B cell (primary cell): ENCODE data around the gene SCFD2. TPM values are rescaled to one million over a fixed set of nuclear protein-coding genes. Genes with fewer than 3 reads are reported as not detected.

Source experiments
- ATAC-seq: fragments of 200-7000 bp; cut with Tn5 transposase; one replicate; pipeline ENCODE4 v1.10.0; 2021; ENCODE audit warnings: low read depth, mild to moderate bottlenecking, moderate number of reproducible peaks, moderate library complexity
- CTCF ChIA-PET: fragments of 350-600 bp; sonication (Branson Sonifier 250); formaldehyde crosslinking; loops from one replicate; lab custom pipeline; 2021; ENCODE audit warnings: antibody characterized with exemption, inconsistent platforms; lab: Charles Lee
- POLR2A ChIA-PET: fragments of 350-600 bp; sonication (Branson Sonifier 250); formaldehyde crosslinking; loops from one replicate; lab custom pipeline; 2021; ENCODE audit warnings: antibody characterized with exemption; lab: Charles Lee
- DNase-seq: peaks from one replicate; pipeline ENCODE4 v3.0.0; 2013
- H2AFZ ChIP-seq: 2 replicates; pipeline ENCODE4 v1.6.1; 2012; ENCODE audit warnings: mild to moderate bottlenecking, low read depth, low read length; ENCODE audit not compliant: insufficient read depth, poor library complexity, severe bottlenecking
- H3K27ac ChIP-seq, 2 donors: 1 replicate in 1 of 2; 2 replicates in 1 of 2; pipeline ENCODE4 v1.5.1; 2012 to 2013; ENCODE audit warnings: low read length in 2 of 2, mild to moderate bottlenecking in 2 of 2, moderate library complexity in 1 of 2
- H3K27me3 ChIP-seq, 4 experiments: fragments of 200-600 bp in 1 of 4; sonication (generic) in 1 of 4; replicated peaks in 1 of 4; 1 replicate in 2 of 4; 2 replicates in 2 of 4; pipeline versions ENCODE4 v1.6.1 to v1.7.0; 2013 to 2016; ENCODE audit warnings: low read length in 3 of 4, mild to moderate bottlenecking in 2 of 4, mixed read lengths in 1 of 4, moderate library complexity in 1 of 4; ENCODE audit not compliant: insufficient read depth in 4 of 4, control insufficient read depth in 3 of 4; ENCODE audit errors: control extremely low read depth in 1 of 4
- H3K36me3 ChIP-seq, 2 experiments: replicated peaks in 1 of 2; 1 replicate in 1 of 2; 2 replicates in 1 of 2; pipeline versions ENCODE4 v1.6.1 to v1.7.1; 2013; ENCODE audit warnings: low read length in 1 of 2; ENCODE audit not compliant: insufficient read depth in 2 of 2, control insufficient read depth in 1 of 2; ENCODE audit errors: control extremely low read depth in 1 of 2, extremely low read depth in 1 of 2
- H3K4me1 ChIP-seq, 2 donors: fragments of 200-600 bp in 1 of 2; sonication (generic) in 1 of 2; 1 replicate in 1 of 2; 2 replicates in 1 of 2; pipeline versions ENCODE4 v1.5.1 to v1.6.1; 2013 to 2017; ENCODE audit warnings: low read length in 2 of 2; ENCODE audit not compliant: control insufficient read depth in 2 of 2, insufficient read depth in 2 of 2
- H3K4me2 ChIP-seq: replicated peaks from 2 replicates; pipeline ENCODE3; 2012; ENCODE audit warnings: mild to moderate bottlenecking, low read depth, low read length; ENCODE audit not compliant: poor library complexity, severe bottlenecking
- H3K4me3 ChIP-seq, 5 experiments: fragments of 200-600 bp in 1 of 5; sonication (generic) in 1 of 5; 1 replicate in 3 of 5; 2 replicates in 2 of 5; pipeline versions ENCODE4 v1.5.1 to v1.7.0; 2011 to 2016; ENCODE audit warnings: low read length in 4 of 5, mild to moderate bottlenecking in 4 of 5, low read depth in 2 of 5, control low read depth in 1 of 5, moderate library complexity in 1 of 5; ENCODE audit not compliant: insufficient read depth in 1 of 5; ENCODE audit errors: control extremely low read depth in 1 of 5, extremely low read depth in 1 of 5
- H3K79me2 ChIP-seq: fragments of 200-600 bp; sonication (generic); one replicate; pipeline ENCODE4 v1.6.0; 2016; ENCODE audit warnings: low read length; ENCODE audit not compliant: control insufficient read depth, insufficient read depth
- H3K9ac ChIP-seq: fragments of 200-600 bp; sonication (generic); 2 replicates; pipeline ENCODE4 v1.6.1; 2017; ENCODE audit warnings: mild to moderate bottlenecking, low read length, moderate library complexity
- H3K9me3 ChIP-seq, 3 donors: one replicate each; pipeline versions ENCODE4 v1.6.1 to v1.7.1; 2013; ENCODE audit warnings: low read length in 2 of 3; ENCODE audit not compliant: control insufficient read depth in 2 of 3, insufficient read depth in 1 of 3; ENCODE audit errors: control extremely low read depth in 1 of 3
- H4K20me1 ChIP-seq: 2 replicates; pipeline ENCODE4 v1.6.0; 2012; ENCODE audit warnings: mild to moderate bottlenecking, low read length; ENCODE audit not compliant: insufficient read depth, control insufficient read depth, poor library complexity, severe bottlenecking
- H3K27ac Mint-ChIP-seq: one replicate; pipeline ENCODE4 v1.8.0; 2021; ENCODE audit warnings: mixed read lengths
- H3K27me3 Mint-ChIP-seq: one replicate; pipeline ENCODE4 v1.8.0; 2021; ENCODE audit warnings: mixed read lengths
- H3K4me1 Mint-ChIP-seq: one replicate; pipeline ENCODE4 v1.8.0; 2021; ENCODE audit warnings: mixed read lengths
- H3K4me3 Mint-ChIP-seq: one replicate; pipeline ENCODE4 v1.8.0; 2021; ENCODE audit warnings: mixed read lengths
- H3K9me3 Mint-ChIP-seq: one replicate; pipeline ENCODE4 v1.8.0; 2022; ENCODE audit warnings: mixed read lengths; ENCODE audit not compliant: insufficient read depth
- EZH2 ChIP-seq: IDR thresholded peaks from 2 replicates; pipeline ENCODE4 v1.6.1; 2012; ENCODE audit warnings: borderline replicate concordance, low read depth, mild to moderate bottlenecking, moderate library complexity, low read length; ENCODE audit not compliant: insufficient read depth, poor library complexity, severe bottlenecking
- WGBS: methylation state at CpG from one replicate; pipeline ENCODE4 v1.1.5; 2013; ENCODE audit warnings: missing lambda C conversion rate; ENCODE audit not compliant: insufficient coverage; 5-methylcytosine and 5-hydroxymethylcytosine counted together
- intact Hi-C: fragments of 100-400 bp; cut with micrococcal nuclease; formaldehyde crosslinking; loops from one replicate; pipeline ENCODE4 v1.10.0; 2022
- polyA plus RNA-seq: library from polyadenylated mRNA; depleted of rRNA; stranded (reverse); fragments of >200 nt; gene quantifications from 2 replicates; pipeline ENCODE4 v1.2.3, GENCODE V29; 2012
- total RNA-seq, 2 donors: library from RNA; stranded (reverse); fragments of 120-200 nt in 1 of 2; gene quantifications; 1 replicate in 1 of 2; 2 replicates in 1 of 2; pipeline versions ENCODE4 v1.2.3 to v1.2.4, GENCODE V29; 2013 to 2022
- TF ChIP-seq, protein P1 (sequence below): fragments of 200-600 bp; IDR thresholded peaks from one replicate; pipeline ENCODE4 v1.8.0; 2022; ENCODE audit warnings: antibody characterized with exemption, mild to moderate bottlenecking

SCFD2 gene
- total and polyA plus RNA-seq, 2 donors (not counting 1 experiment from before 2014, with no cell fraction given), result 12.8 to 20.4 TPM

DNA sequence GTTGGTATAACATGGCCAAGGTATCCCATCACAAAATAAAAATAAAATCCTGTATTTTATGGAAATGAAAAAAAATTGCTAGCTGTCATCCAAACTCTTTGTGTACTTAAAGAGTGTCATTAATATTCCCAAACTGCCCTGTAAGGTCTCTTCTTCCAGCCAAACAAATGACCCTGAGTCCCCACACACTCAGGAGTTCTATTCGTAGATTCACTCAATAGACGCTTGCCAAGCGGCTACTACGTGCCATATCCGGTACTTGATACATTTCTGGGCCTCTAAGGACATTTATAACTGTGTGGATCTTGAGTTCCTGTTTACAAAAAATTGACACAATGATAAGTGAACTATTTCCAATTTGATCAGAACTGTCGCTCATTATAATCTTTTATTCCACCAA lies 245.1 kb downstream of the SCFD2 start:
- no peaks in the 10 kb centered on the region for H3K4me1 Mint-ChIP-seq

DNA sequence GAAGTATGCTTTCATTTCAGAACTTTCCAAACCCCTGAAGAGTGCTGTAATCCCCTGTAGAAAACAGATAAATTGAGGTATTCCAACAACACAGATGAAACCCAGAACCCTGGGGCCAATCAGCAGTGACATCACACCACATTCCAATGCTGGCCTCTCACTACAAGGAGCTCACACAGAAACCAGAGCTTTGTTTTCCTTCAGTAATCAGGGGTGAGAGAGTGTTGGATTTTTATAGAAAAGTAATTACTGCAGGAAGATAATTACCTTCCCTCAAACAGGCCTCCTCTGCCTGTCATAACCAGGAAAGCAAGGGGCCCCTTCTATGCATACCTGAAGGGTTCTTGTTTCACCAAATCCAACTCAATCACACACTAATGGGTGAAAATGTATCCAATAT lies 246.2 kb downstream of the SCFD2 start:
- POLR2A ChIA-PET, result no interaction called here
- Histone ChIP-seq H2AFZ (no peak overlapping the region), H3K27me3 (no peaks in the 10 kb centered on the region), H3K9ac (no peak overlapping the region), H4K20me1 (no peaks in the 10 kb centered on the region), H3K9me3 (no peaks in the 10 kb centered on the region), H3K4me2 (no peak overlapping the region), H3K4me3 (no peak overlapping the region), H3K4me1 (no peaks in the 10 kb centered on the region), H3K36me3 (no peaks in the 10 kb centered on the region), H3K27ac (no peak overlapping the region), H3K79me2 (no peaks in the 10 kb centered on the region)
- DNase-seq (no peak), ATAC-seq (no peak)
- TF ChIP-seq EZH2, result no peak
- TF ChIP-seq, protein P1, sequence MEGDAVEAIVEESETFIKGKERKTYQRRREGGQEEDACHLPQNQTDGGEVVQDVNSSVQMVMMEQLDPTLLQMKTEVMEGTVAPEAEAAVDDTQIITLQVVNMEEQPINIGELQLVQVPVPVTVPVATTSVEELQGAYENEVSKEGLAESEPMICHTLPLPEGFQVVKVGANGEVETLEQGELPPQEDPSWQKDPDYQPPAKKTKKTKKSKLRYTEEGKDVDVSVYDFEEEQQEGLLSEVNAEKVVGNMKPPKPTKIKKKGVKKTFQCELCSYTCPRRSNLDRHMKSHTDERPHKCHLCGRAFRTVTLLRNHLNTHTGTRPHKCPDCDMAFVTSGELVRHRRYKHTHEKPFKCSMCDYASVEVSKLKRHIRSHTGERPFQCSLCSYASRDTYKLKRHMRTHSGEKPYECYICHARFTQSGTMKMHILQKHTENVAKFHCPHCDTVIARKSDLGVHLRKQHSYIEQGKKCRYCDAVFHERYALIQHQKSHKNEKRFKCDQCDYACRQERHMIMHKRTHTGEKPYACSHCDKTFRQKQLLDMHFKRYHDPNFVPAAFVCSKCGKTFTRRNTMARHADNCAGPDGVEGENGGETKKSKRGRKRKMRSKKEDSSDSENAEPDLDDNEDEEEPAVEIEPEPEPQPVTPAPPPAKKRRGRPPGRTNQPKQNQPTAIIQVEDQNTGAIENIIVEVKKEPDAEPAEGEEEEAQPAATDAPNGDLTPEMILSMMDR, result no peak
- no peak overlapping the region for H3K27ac Mint-ChIP-seq
- CTCF ChIA-PET, result no interaction called here
- intact Hi-C loops, result no loop called here
- no peaks in the 10 kb centered on the region for H3K27me3 Mint-ChIP-seq
- no peak overlapping the region for H3K4me3 Mint-ChIP-seq
- no peaks in the 10 kb centered on the region for H3K4me1 Mint-ChIP-seq
- H3K9me3 Mint-ChIP-seq, result no peaks in the 10 kb centered on the region

More for the DNA sequence above, 245.1 kb downstream of the SCFD2 start:
- H3K27ac Mint-ChIP-seq, result no peak overlapping the region
- no peak overlapping the region for H3K4me3 Mint-ChIP-seq
- Histone ChIP-seq H3K27me3 (no peaks in the 10 kb centered on the region), H3K27ac (no peak overlapping the region), H3K9me3 (no peaks in the 10 kb centered on the region), H3K4me2 (no peak overlapping the region), H3K4me3 (no peak overlapping the region), H3K9ac (no peak overlapping the region), H3K36me3 (no peaks in the 10 kb centered on the region), H4K20me1 (no peaks in the 10 kb centered on the region), H3K4me1 (no peaks in the 10 kb centered on the region), H3K79me2 (no peaks in the 10 kb centered on the region), H2AFZ (no peak overlapping the region)
- no peaks in the 10 kb centered on the region for H3K9me3 Mint-ChIP-seq
- CTCF ChIA-PET, result no interaction called here
- no peak for ATAC-seq
- no peak for DNase-seq
- no peaks in the 10 kb centered on the region for H3K27me3 Mint-ChIP-seq
- intact Hi-C loops, result no loop called here
- 100% methylated on average over 5 of the region's 6 CpGs for WGBS
- TF ChIP-seq, protein P1, result no peak
- TF ChIP-seq EZH2, result no peak
- POLR2A ChIA-PET, result no interaction called here
